ENCODE measurements around the gene ACAP2.

The ACAP2 gene

GRCh38 chr3:195240939-195241338 lies 201.9 kb downstream of the ACAP2 start:
- no peak overlapping the region for H3K4me3 ChIP-seq (replicated peaks; ENCODE audit: insufficient read depth, low read length)
- DNase-seq (ENCODE audit: low read depth in 1 of 2, low spot score in 1 of 2): no peak

GRCh38 chr3:195240171-195240701 lies 202.6 kb downstream of the ACAP2 start:
- Histone ChIP-seq H3K4me3 (replicated peaks; ENCODE audit: insufficient read depth, low read length) (no peak overlapping the region), H3K27me3 (ENCODE audit: insufficient read depth, poor library complexity, severe bottlenecking) (no peaks in the 10 kb centered on the region), H3K27ac (replicated peaks) (no peak overlapping the region)
- no peak for DNase-seq (ENCODE audit: low read depth in 1 of 2, low spot score in 1 of 2)
- TF ChIP-seq REST (IDR thresholded peaks at IDR 0.05; ENCODE audit: insufficient replicate concordance, low read depth): no peak
- no peak for TF ChIP-seq CTCF (IDR thresholded peaks at IDR 0.05; ENCODE audit: insufficient read depth, low read length)
- no peak for TF ChIP-seq POLR2AphosphoS5 (IDR thresholded peaks at IDR 0.05; ENCODE audit: low read depth)
- no peak for TF ChIP-seq GABPA (IDR thresholded peaks at IDR 0.05; ENCODE audit: low read depth)
- TF ChIP-seq SPI1 (IDR thresholded peaks at IDR 0.05; ENCODE audit: borderline replicate concordance, low read depth): no peak

More at GRCh38 chr3:195240939-195241338, 201.9 kb downstream of the ACAP2 start:
- Histone ChIP-seq H3K27me3 (ENCODE audit: insufficient read depth, poor library complexity, severe bottlenecking) (no peaks in the 10 kb centered on the region), H3K27ac (replicated peaks) (no peak overlapping the region)
- TF ChIP-seq POLR2AphosphoS5 (IDR thresholded peaks at IDR 0.05; ENCODE audit: low read depth) (no peak), GABPA (IDR thresholded peaks at IDR 0.05; ENCODE audit: low read depth) (no peak), CTCF (IDR thresholded peaks at IDR 0.05; ENCODE audit: insufficient read depth, low read length) (no peak), REST (IDR thresholded peaks at IDR 0.05; ENCODE audit: insufficient replicate concordance, low read depth) (no peak), SPI1 (IDR thresholded peaks at IDR 0.05; ENCODE audit: borderline replicate concordance, low read depth) (no peak)

GRCh38 chr3:195239121-195239520 lies 203.7 kb downstream of the ACAP2 start:
- Histone ChIP-seq H3K27me3 (ENCODE audit: insufficient read depth, poor library complexity, severe bottlenecking) (no peaks in the 10 kb centered on the region), H3K4me3 (replicated peaks; ENCODE audit: insufficient read depth, low read length) (no peak overlapping the region), H3K27ac (replicated peaks) (no peak overlapping the region)
- TF ChIP-seq REST (IDR thresholded peaks at IDR 0.05; ENCODE audit: insufficient replicate concordance, low read depth) (no peak), GABPA (IDR thresholded peaks at IDR 0.05; ENCODE audit: low read depth) (no peak)
- no peak for DNase-seq (ENCODE audit: low read depth in 1 of 2, low spot score in 1 of 2)
